ACC112 (cell line): Measurements from ENCODE around the gene MYADM.

Experiments used
- H2AFZ ChIP-seq: fragments of 200-600 bp; sonication (generic); one replicate; pipeline ENCODE4 v1.6.0; 2017; ENCODE audit warnings: antibody characterized with exemption, low read length; ENCODE audit not compliant: unreplicated experiment
- H3K27ac ChIP-seq: fragments of 200-600 bp; sonication (generic); 2 replicates; pipeline ENCODE4 v1.5.1; 2014; ENCODE audit warnings: low read depth, mild to moderate bottlenecking, antibody characterized with exemption, low read length, moderate library complexity
- H3K27me3 ChIP-seq: fragments of 200-600 bp; sonication (generic); 2 replicates; pipeline ENCODE4 v1.6.1; 2014; ENCODE audit warnings: mild to moderate bottlenecking, antibody characterized with exemption, low read length, moderate library complexity, mixed read lengths; ENCODE audit not compliant: insufficient read depth
- H3K36me3 ChIP-seq: fragments of 200-600 bp; sonication (generic); 2 replicates; pipeline ENCODE4 v1.6.1; 2016; ENCODE audit warnings: mild to moderate bottlenecking, antibody characterized with exemption, low read length, moderate library complexity, mixed read lengths; ENCODE audit not compliant: insufficient read depth
- H3K4me1 ChIP-seq: fragments of 200-600 bp; sonication (generic); one replicate; pipeline ENCODE4 v1.6.1; 2016; ENCODE audit warnings: low read length, mixed read lengths; ENCODE audit not compliant: insufficient read depth, unreplicated experiment, control insufficient read depth
- H3K4me3 ChIP-seq: fragments of 200-600 bp; sonication (generic); 2 replicates; pipeline ENCODE4 v1.5.1; 2014; ENCODE audit warnings: mild to moderate bottlenecking, low read depth, low read length
- H3K79me2 ChIP-seq: fragments of 200-600 bp; sonication (generic); one replicate; pipeline ENCODE4 v1.6.0; 2016; ENCODE audit warnings: low read length; ENCODE audit not compliant: control insufficient read depth, unreplicated experiment, insufficient read depth

MYADM gene

GRCh38 chr19:53892301-53892980 is 24.8 kb downstream of the MYADM start:
- no peak overlapping the region for H3K27ac ChIP-seq
- H3K36me3 ChIP-seq = no peaks in the 10 kb centered on the region
- H3K4me3 ChIP-seq = no peak overlapping the region
- H3K27me3 ChIP-seq = peaks cover 8% of the 10 kb centered on the region; the same call in 1 of the 2 replicates
- no peaks in the 10 kb centered on the region for H3K79me2 ChIP-seq
- no peaks in the 10 kb centered on the region for H3K4me1 ChIP-seq
- H2AFZ ChIP-seq = no peak overlapping the region

- no peaks in the 10 kb centered on the region for H3K4me1 ChIP-seq
- no peak overlapping the region for H3K4me3 ChIP-seq
- H2AFZ ChIP-seq = no peak overlapping the region
- H3K36me3 ChIP-seq = no peaks in the 10 kb centered on the region
- H3K27ac ChIP-seq = no peak overlapping the region
- H3K79me2 ChIP-seq = no peaks in the 10 kb centered on the region
- peaks cover 13% of the 10 kb centered on the region for H3K27me3 ChIP-seq
Measured at GRCh38 chr19:53892981-53893325, 25.3 kb downstream of the MYADM start.

GRCh38 chr19:53894707-53895106 is 27.0 kb downstream of the MYADM start:
- Histone ChIP-seq H2AFZ (no peak overlapping the region), H3K79me2 (no peaks in the 10 kb centered on the region), H3K4me1 (no peaks in the 10 kb centered on the region), H3K4me3 (no peak overlapping the region), H3K27me3 (peaks cover 19% of the 10 kb centered on the region), H3K36me3 (no peaks in the 10 kb centered on the region), H3K27ac (no peak overlapping the region)

GRCh38 chr19:53896682-53897081 is 29.0 kb downstream of the MYADM start:
- H3K4me1 ChIP-seq = no peaks in the 10 kb centered on the region
- peaks cover 18% of the 10 kb centered on the region for H3K27me3 ChIP-seq
- H3K36me3 ChIP-seq = no peaks in the 10 kb centered on the region
- no peak overlapping the region for H2AFZ ChIP-seq
- H3K27ac ChIP-seq = no peak overlapping the region
- H3K4me3 ChIP-seq = no peak overlapping the region
- no peaks in the 10 kb centered on the region for H3K79me2 ChIP-seq

GRCh38 chr19:53897459-53897858 is 29.8 kb downstream of the MYADM start:
- H3K27ac ChIP-seq = no peak overlapping the region
- H2AFZ ChIP-seq = no peak overlapping the region
- H3K4me3 ChIP-seq = no peak overlapping the region
- no peaks in the 10 kb centered on the region for H3K79me2 ChIP-seq
- peaks cover 13% of the 10 kb centered on the region for H3K27me3 ChIP-seq
- H3K36me3 ChIP-seq = no peaks in the 10 kb centered on the region
- no peaks in the 10 kb centered on the region for H3K4me1 ChIP-seq

- Histone ChIP-seq H3K27ac (no peak overlapping the region), H3K27me3 (peaks cover 13% of the 10 kb centered on the region), H3K4me1 (no peaks in the 10 kb centered on the region), H2AFZ (no peak overlapping the region), H3K4me3 (no peak overlapping the region), H3K36me3 (no peaks in the 10 kb centered on the region), H3K79me2 (no peaks in the 10 kb centered on the region)
Measured at GRCh38 chr19:53898166-53898565, 30.5 kb downstream of the MYADM start.

GRCh38 chr19:53898636-53899341 is 31.1 kb downstream of the MYADM start:
- H3K4me1 ChIP-seq = no peaks in the 10 kb centered on the region
- no peaks in the 10 kb centered on the region for H3K79me2 ChIP-seq
- H3K36me3 ChIP-seq = no peaks in the 10 kb centered on the region
- no peak overlapping the region for H3K4me3 ChIP-seq
- H2AFZ ChIP-seq = no peak overlapping the region
- peaks cover 17% of the 10 kb centered on the region for H3K27me3 ChIP-seq
- H3K27ac ChIP-seq = no peak overlapping the region

- H3K36me3 ChIP-seq = no peaks in the 10 kb centered on the region
- H3K27ac ChIP-seq = no peak overlapping the region
- no peaks in the 10 kb centered on the region for H3K4me1 ChIP-seq
- H3K4me3 ChIP-seq = no peak overlapping the region
- H3K79me2 ChIP-seq = no peaks in the 10 kb centered on the region
- no peak overlapping the region for H2AFZ ChIP-seq
- peaks cover 28% of the 10 kb centered on the region for H3K27me3 ChIP-seq
Measured at GRCh38 chr19:53900191-53900860, 32.6 kb downstream of the MYADM start.

GRCh38 chr19:53903055-53903680 is 35.5 kb downstream of the MYADM start:
- Histone ChIP-seq H3K27me3 (peaks cover 36% of the 10 kb centered on the region), H3K4me1 (peaks cover 5% of the 10 kb centered on the region), H3K79me2 (no peaks in the 10 kb centered on the region), H3K36me3 (no peaks in the 10 kb centered on the region), H3K27ac (no peak overlapping the region), H2AFZ (no peak overlapping the region), H3K4me3 (no peak overlapping the region)

- Histone ChIP-seq H3K4me3 (no peak overlapping the region), H3K27me3 (peaks cover 45% of the 10 kb centered on the region), H3K27ac (no peak overlapping the region), H2AFZ (no peak overlapping the region), H3K4me1 (peaks cover 5% of the 10 kb centered on the region), H3K79me2 (no peaks in the 10 kb centered on the region), H3K36me3 (no peaks in the 10 kb centered on the region)
Measured at GRCh38 chr19:53904909-53905308, 37.2 kb downstream of the MYADM start.
